KG1 (cell line): ENCODE measurements around the gene ZBTB42.
A peak's percentile ranks its signal among the peaks of the same experiment; 100 is the strongest.
"Not testable (repeated sequence)": the region's sequence is repeated elsewhere in the genome, so short reads cannot be mapped to it uniquely, and the experiment has no call there.

Experiments
- DNase-seq: peaks from one replicate; lab custom pipeline; 2025; lab: John Stamatoyannopoulos, UW

ZBTB42 gene

GRCh38 chr14:104810316-104810715, 9.4 kb downstream of the ZBTB42 start:
- no peak for DNase-seq

GRCh38 chr14:104813286-104813685, 12.4 kb downstream of the ZBTB42 start:
- no peak for DNase-seq

- DNase-seq: not testable (repeated sequence)
These were observed 13.8 kb downstream of the ZBTB42 start for GRCh38 chr14:104814701-104815100.

GRCh38 chr14:104816616-104816884, 15.6 kb downstream of the ZBTB42 start:
- DNase-seq: peak; percentile 47

GRCh38 chr14:104817930-104818713, 17.2 kb downstream of the ZBTB42 start:
- no peak for DNase-seq

GRCh38 chr14:104818714-104819161, 17.8 kb downstream of the ZBTB42 start:
- no peak for DNase-seq

- DNase-seq: no peak
These were observed 18.5 kb downstream of the ZBTB42 start for GRCh38 chr14:104819361-104819781.

- no peak for DNase-seq
These were observed 19.8 kb downstream of the ZBTB42 start for GRCh38 chr14:104820669-104821228.

GRCh38 chr14:104821229-104821945, 20.5 kb downstream of the ZBTB42 start:
- DNase-seq: no peak

GRCh38 chr14:104821971-104822608, 21.2 kb downstream of the ZBTB42 start:
- DNase-seq: no peak

GRCh38 chr14:104822821-104823615, 22.1 kb downstream of the ZBTB42 start:
- no peak for DNase-seq

- no peak for DNase-seq
These were observed 23.6 kb downstream of the ZBTB42 start for GRCh38 chr14:104824353-104824997.

GRCh38 chr14:104826189-104826860, 25.4 kb downstream of the ZBTB42 start:
- DNase-seq: peak; percentile 53

GRCh38 chr14:104826861-104827176, 25.9 kb downstream of the ZBTB42 start:
- no peak for DNase-seq

GRCh38 chr14:104827177-104828055, 26.5 kb downstream of the ZBTB42 start:
- DNase-seq: peak; percentile 11

GRCh38 chr14:104830781-104831180, 29.9 kb downstream of the ZBTB42 start:
- no peak for DNase-seq

GRCh38 chr14:104836171-104836935, 35.5 kb downstream of the ZBTB42 start:
- not testable (repeated sequence) for DNase-seq

GRCh38 chr14:104841730-104842129, 40.8 kb downstream of the ZBTB42 start:
- no peak for DNase-seq

- DNase-seq: no peak
These were observed 42.1 kb downstream of the ZBTB42 start for GRCh38 chr14:104843006-104843405.
